Activated CD4-positive, alpha-beta T cell treated with anti-CD3 and anti-CD28 coated beads for 4 hours (primary cell): Measurements from ENCODE around the gene TBC1D22A.

Experiments used
- DNase-seq, 2 donors: peaks; one replicate each; pipeline ENCODE4 v3.0.0-alpha.2; 2020

The TBC1D22A gene

GRCh38 chr22:46863794-46864193 lies 101.3 kb downstream of the TBC1D22A start:
- DNase-seq: no peak

GRCh38 chr22:46864314-46865051 lies 102.0 kb downstream of the TBC1D22A start:
- DNase-seq: no peak

- DNase-seq: no peak
Observed at GRCh38 chr22:46865052-46865434, 102.6 kb downstream of the TBC1D22A start.

GRCh38 chr22:46865642-46866041 lies 103.2 kb downstream of the TBC1D22A start:
- DNase-seq: no peak

GRCh38 chr22:46866591-46866990 lies 104.1 kb downstream of the TBC1D22A start:
- no peak for DNase-seq

- DNase-seq: no peak
Observed at GRCh38 chr22:46867106-46867505, 104.7 kb downstream of the TBC1D22A start.

- no peak for DNase-seq
Observed at GRCh38 chr22:46869329-46869728, 106.9 kb downstream of the TBC1D22A start.

- no peak for DNase-seq
Observed at GRCh38 chr22:46869831-46870441, 107.5 kb downstream of the TBC1D22A start.

GRCh38 chr22:46871826-46872225 lies 109.4 kb downstream of the TBC1D22A start:
- no peak for DNase-seq

- DNase-seq: no peak
Observed at GRCh38 chr22:46875089-46875488, 112.6 kb downstream of the TBC1D22A start.

GRCh38 chr22:46876357-46876934 lies 114.0 kb downstream of the TBC1D22A start:
- DNase-seq: no peak

GRCh38 chr22:46878191-46878948 lies 115.9 kb downstream of the TBC1D22A start:
- DNase-seq: no peak

GRCh38 chr22:46879083-46879482 lies 116.6 kb downstream of the TBC1D22A start:
- no peak for DNase-seq

GRCh38 chr22:46881373-46882118 lies 119.1 kb downstream of the TBC1D22A start:
- no peak for DNase-seq

GRCh38 chr22:46883092-46883910 lies 120.9 kb downstream of the TBC1D22A start:
- no peak for DNase-seq

- DNase-seq: no peak
Observed at GRCh38 chr22:46884365-46884764, 121.9 kb downstream of the TBC1D22A start.

- no peak for DNase-seq
Observed at GRCh38 chr22:46887978-46888377, 125.5 kb downstream of the TBC1D22A start.

- DNase-seq: no peak
Observed at GRCh38 chr22:46890819-46891218, 128.4 kb downstream of the TBC1D22A start.

- DNase-seq: no peak
Observed at GRCh38 chr22:46891382-46891951, 129.0 kb downstream of the TBC1D22A start.

- DNase-seq: no peak
Observed at GRCh38 chr22:46892866-46893265, 130.4 kb downstream of the TBC1D22A start.

- no peak for DNase-seq
Observed at GRCh38 chr22:46893281-46894020, 131.0 kb downstream of the TBC1D22A start.
